Stimulated activated naive CD8-positive, alpha-beta T cell treated with anti-CD3 and anti-CD28 coated beads, Interleukin-15, amount 100 ng/mL, for 72 hours (primary cell): ENCODE results near the gene UBE2D3.

Experiments
- ATAC-seq: fragments of 150-1000 bp; cut with Tn5 transposase; 2 replicates; pipeline ENCODE4 v1.10.0; 2021; ENCODE audit warnings: mild to moderate bottlenecking, moderate library complexity
- DNase-seq, 2 donors: peaks; one replicate each; pipeline ENCODE4 v3.0.0; 2021 to 2022
- H3K27ac Mint-ChIP-seq, 2 donors: one replicate each; pipeline ENCODE4 v1.8.0; 2022; ENCODE audit warnings: mild to moderate bottlenecking in 2 of 2, mixed read lengths in 2 of 2, moderate library complexity in 2 of 2
- H3K27me3 Mint-ChIP-seq: one replicate; pipeline ENCODE4 v1.8.0; 2022; ENCODE audit warnings: mixed read lengths
- H3K4me1 Mint-ChIP-seq: one replicate; pipeline ENCODE4 v1.8.0; 2022; ENCODE audit warnings: mild to moderate bottlenecking, mixed read lengths
- H3K4me3 Mint-ChIP-seq, 2 donors: one replicate each; pipeline ENCODE4 v1.8.0; 2022; ENCODE audit warnings: mild to moderate bottlenecking in 2 of 2, mixed read lengths in 2 of 2, moderate library complexity in 1 of 2
- H3K9me3 Mint-ChIP-seq, 2 donors: one replicate each; pipeline ENCODE4 v1.8.0; 2022; ENCODE audit warnings: mixed read lengths in 2 of 2

UBE2D3 gene

GRCh38 chr4:102847687-102848086, 20.3 kb upstream of the UBE2D3 start:
- Mint-ChIP-seq H3K27me3 (no peaks in the 10 kb centered on the region), H3K27ac (no peak overlapping the region), H3K9me3 (no peaks in the 10 kb centered on the region), H3K4me3 (no peak overlapping the region), H3K4me1 (peaks cover 10% of the 10 kb centered on the region)
- ATAC-seq (no peak), DNase-seq (no peak)

DNA sequence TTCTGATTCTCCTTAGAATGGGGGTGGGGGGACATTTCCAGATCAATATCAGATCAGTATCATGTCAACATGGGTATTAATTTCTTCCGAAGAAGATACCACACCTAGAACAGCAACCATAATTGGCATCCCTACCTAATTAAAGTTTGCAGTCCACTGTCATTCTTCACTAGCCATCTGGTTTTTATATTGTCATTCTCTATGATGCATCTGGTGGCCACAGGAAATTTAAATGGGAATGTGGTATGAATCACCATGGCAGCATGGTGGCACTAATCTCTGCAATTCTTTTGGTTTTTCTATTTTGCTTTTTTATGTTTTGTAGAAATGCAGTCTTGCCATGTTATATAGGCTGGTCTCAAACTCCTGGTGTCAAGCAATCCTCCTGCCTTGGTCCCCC, 16.6 kb upstream of the UBE2D3 start:
- no peak overlapping the region for H3K27ac Mint-ChIP-seq
- no peaks in the 10 kb centered on the region for H3K9me3 Mint-ChIP-seq
- DNase-seq (no peak), ATAC-seq (no peak)
- peaks cover 8% of the 10 kb centered on the region for H3K4me1 Mint-ChIP-seq
- no peaks in the 10 kb centered on the region for H3K27me3 Mint-ChIP-seq
- H3K4me3 Mint-ChIP-seq = no peak overlapping the region

DNA sequence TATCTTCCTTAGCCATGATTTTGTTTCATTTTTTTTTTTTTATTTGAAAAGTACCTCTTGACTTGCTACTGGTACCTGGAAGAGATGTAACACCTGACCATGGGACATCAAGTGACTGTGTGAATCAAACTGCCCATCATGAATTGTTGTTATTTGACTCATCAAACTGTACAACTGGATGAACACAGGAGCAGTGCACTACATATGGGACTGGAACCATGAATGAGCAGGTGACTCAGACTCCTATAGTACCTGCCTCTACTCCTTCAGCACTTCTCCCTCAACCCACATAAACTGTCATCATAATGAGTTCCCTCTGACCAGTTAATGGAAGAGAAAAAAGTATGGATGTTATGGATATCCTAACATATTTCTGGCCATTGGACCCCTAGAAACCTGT, 15.9 kb upstream of the UBE2D3 start:
- ATAC-seq = peak; percentile 59
- no peak for DNase-seq
- H3K4me1 Mint-ChIP-seq = peaks cover 12% of the 10 kb centered on the region
- H3K27me3 Mint-ChIP-seq = no peaks in the 10 kb centered on the region
- no peak overlapping the region for H3K27ac Mint-ChIP-seq
- no peak overlapping the region for H3K4me3 Mint-ChIP-seq
- no peaks in the 10 kb centered on the region for H3K9me3 Mint-ChIP-seq

GRCh38 chr4:102842367-102842766, 15.0 kb upstream of the UBE2D3 start:
- H3K27ac Mint-ChIP-seq = peak overlapping the region in 1 of 2 donors; percentile 27
- peaks cover 14% of the 10 kb centered on the region for H3K4me1 Mint-ChIP-seq
- ATAC-seq (peak; percentile 57), DNase-seq (no peak)
- H3K4me3 Mint-ChIP-seq = no peak overlapping the region
- no peaks in the 10 kb centered on the region for H3K27me3 Mint-ChIP-seq
- no peaks in the 10 kb centered on the region for H3K9me3 Mint-ChIP-seq

DNA sequence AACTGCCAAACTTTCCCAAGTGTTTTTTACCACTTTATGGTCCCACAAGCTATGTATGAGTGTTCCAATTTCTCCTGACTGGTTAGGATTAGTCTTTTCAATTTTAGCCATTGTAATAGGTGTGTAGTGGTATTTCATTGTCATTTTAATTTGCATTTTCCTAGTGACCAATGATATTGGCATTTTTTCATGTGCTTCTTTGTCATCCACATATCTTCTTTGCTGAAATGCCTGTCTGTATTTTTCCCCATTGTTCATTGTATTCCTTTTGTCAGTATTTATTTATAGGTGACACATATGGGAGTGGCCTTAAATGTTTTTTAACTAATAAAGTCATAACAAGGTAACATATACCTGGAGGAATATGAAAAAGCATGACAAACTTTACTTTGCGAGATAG, 9.2 kb upstream of the UBE2D3 start:
- Mint-ChIP-seq H3K27ac (no peak overlapping the region), H3K4me3 (no peak overlapping the region), H3K27me3 (no peaks in the 10 kb centered on the region), H3K9me3 (no peaks in the 10 kb centered on the region), H3K4me1 (peaks cover 18% of the 10 kb centered on the region)
- DNase-seq (no peak), ATAC-seq (no peak)

GRCh38 chr4:102832667-102833066, 5.3 kb upstream of the UBE2D3 start:
- Mint-ChIP-seq H3K27me3 (no peaks in the 10 kb centered on the region), H3K4me1 (peaks cover 27% of the 10 kb centered on the region), H3K27ac (no peak overlapping the region), H3K9me3 (no peaks in the 10 kb centered on the region), H3K4me3 (no peak overlapping the region)
- ATAC-seq = no peak
- no peak for DNase-seq

DNA sequence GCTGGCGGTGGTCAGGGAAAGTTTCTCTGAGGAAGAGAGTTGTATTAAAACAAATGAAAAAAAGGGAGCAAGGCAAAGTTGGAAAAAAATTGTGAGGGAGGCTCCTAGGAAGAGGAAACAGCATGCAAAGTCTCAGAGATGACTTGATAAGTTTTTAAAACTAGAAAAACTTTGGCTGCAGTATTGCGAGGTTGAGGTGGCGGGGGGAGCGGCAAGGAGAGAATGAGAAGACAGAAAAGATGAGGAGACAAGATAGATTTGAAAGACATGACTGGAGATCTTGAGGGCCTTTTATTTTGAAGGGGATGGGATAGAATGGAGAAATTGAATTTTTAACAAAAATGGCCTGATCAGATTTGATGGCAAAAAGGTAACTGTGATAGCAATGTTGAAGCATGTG, 4.8 kb upstream of the UBE2D3 start:
- peaks cover 27% of the 10 kb centered on the region for H3K4me1 Mint-ChIP-seq
- DNase-seq = no peak
- H3K27ac Mint-ChIP-seq = peak overlapping the region; percentile 0 to 15
- no peak for ATAC-seq
- H3K9me3 Mint-ChIP-seq = no peaks in the 10 kb centered on the region
- H3K27me3 Mint-ChIP-seq = no peaks in the 10 kb centered on the region
- no peak overlapping the region for H3K4me3 Mint-ChIP-seq

DNA sequence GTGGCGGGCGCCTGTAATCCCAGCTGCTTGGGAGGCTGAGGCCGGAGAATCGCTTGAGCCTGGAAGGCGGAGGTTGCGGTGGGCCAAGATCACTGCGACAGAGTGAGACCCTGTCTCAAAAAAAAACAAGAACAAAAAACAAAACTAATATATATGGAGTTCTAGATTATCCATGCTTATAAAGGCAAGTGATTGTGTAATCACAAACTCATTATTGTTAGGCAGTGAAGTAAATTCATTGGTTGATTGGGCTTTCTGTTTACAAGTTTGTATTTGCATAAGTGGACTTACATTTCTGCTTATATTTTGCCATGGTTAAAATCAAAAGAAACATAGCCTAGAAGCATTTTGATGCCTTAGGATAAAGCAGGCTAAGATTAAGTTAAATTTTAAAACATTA, 2.5 kb upstream of the UBE2D3 start:
- H3K4me1 Mint-ChIP-seq = peaks cover 27% of the 10 kb centered on the region
- no peaks in the 10 kb centered on the region for H3K9me3 Mint-ChIP-seq
- H3K27me3 Mint-ChIP-seq = no peaks in the 10 kb centered on the region
- no peak for ATAC-seq
- H3K4me3 Mint-ChIP-seq = no peak overlapping the region
- H3K27ac Mint-ChIP-seq = no peak overlapping the region
- DNase-seq = no peak

GRCh38 chr4:102828497-102828808, 1.1 kb upstream of the UBE2D3 start:
- ATAC-seq (no peak), DNase-seq (no peak)
- Mint-ChIP-seq H3K27me3 (no peaks in the 10 kb centered on the region), H3K9me3 (no peaks in the 10 kb centered on the region), H3K4me1 (peaks cover 31% of the 10 kb centered on the region), H3K4me3 (no peak overlapping the region), H3K27ac (no peak overlapping the region)

- DNase-seq (peak; percentile 98 to 99), ATAC-seq (peak; percentile 82)
- Mint-ChIP-seq H3K27ac (no peak overlapping the region), H3K9me3 (no peaks in the 10 kb centered on the region), H3K27me3 (no peaks in the 10 kb centered on the region), H3K4me1 (peaks cover 32% of the 10 kb centered on the region), H3K4me3 (no peak overlapping the region)
Observed at GRCh38 chr4:102827674-102828496, 534 bp upstream of the UBE2D3 start.

DNA sequence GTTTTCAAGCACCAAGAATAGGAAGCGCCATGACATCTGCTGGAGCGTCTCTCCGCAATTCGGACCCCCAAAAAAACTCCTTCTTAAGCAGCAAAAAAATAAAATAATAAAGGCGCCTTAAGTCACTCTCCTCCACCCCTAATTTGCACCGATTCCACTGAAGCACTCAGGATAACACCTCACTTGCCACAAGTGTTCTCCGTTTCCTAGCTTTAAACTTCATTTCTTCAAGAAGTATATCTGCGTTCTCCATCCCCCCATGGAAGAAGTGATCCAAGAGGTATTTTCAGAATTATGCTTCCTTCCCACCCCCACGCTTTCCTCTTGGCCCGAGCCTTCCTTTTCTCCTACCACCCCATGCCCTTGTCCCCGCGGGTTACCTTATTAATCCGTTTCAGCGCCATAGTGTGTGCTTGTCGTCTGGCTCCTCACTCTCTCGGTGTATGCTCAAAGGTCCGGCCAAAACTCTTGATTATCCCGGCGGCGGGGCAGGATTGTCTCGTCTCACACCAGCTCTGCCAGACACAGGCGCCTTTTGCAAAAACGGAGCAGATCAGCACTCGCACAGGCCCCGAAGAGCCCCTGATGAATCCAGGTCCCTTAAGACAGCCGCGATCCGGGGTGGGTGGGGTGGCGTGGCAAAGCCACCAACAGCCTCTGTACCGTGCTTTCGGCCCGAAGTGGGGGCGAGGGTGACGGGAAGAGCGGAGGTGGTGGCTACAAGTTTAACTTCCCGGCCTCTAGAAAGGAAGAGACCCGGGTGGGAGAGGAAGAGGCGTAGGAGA, 1.1 kb downstream of the UBE2D3 start:
- H3K4me1 Mint-ChIP-seq = peaks cover 40% of the 10 kb centered on the region
- H3K4me3 Mint-ChIP-seq = no peak overlapping the region
- no peaks in the 10 kb centered on the region for H3K9me3 Mint-ChIP-seq
- no peak for DNase-seq
- ATAC-seq = peak; percentile 2
- no peak overlapping the region for H3K27ac Mint-ChIP-seq
- no peaks in the 10 kb centered on the region for H3K27me3 Mint-ChIP-seq

- ATAC-seq (no peak), DNase-seq (peak; percentile 42 to 57)
- no peaks in the 10 kb centered on the region for H3K9me3 Mint-ChIP-seq
- no peaks in the 10 kb centered on the region for H3K27me3 Mint-ChIP-seq
- H3K4me1 Mint-ChIP-seq = peaks cover 48% of the 10 kb centered on the region
- no peak overlapping the region for H3K4me3 Mint-ChIP-seq
- no peak overlapping the region for H3K27ac Mint-ChIP-seq
Observed at GRCh38 chr4:102825261-102826091, 1.9 kb downstream of the UBE2D3 start.

DNA sequence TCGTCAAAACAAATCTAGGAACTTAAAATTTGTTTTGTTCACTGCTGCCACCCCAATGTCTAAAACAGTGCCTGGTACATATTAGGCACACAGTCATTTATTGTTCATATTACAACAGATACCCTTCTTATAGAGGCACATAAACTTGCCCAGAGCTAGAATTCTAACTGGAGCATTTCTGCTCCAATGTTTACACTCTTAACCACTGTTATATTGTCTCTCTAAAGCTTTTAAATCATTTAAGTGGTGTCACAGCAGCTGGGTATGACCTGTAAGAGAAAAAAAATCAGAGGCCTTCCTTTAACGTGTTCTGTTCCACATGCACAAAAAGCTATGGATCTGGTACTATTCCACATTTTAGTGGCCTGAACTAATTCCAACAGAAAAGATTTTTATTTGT, 3.0 kb downstream of the UBE2D3 start:
- no peak for ATAC-seq
- Mint-ChIP-seq H3K27ac (peak overlapping the region in 1 of 2 donors; percentile 55), H3K4me1 (peaks cover 57% of the 10 kb centered on the region), H3K4me3 (no peak overlapping the region), H3K27me3 (no peaks in the 10 kb centered on the region), H3K9me3 (no peaks in the 10 kb centered on the region)
- no peak for DNase-seq

- Mint-ChIP-seq H3K27me3 (no peaks in the 10 kb centered on the region), H3K27ac (no peak overlapping the region), H3K4me3 (no peak overlapping the region), H3K9me3 (no peaks in the 10 kb centered on the region), H3K4me1 (peaks cover 55% of the 10 kb centered on the region)
- ATAC-seq (no peak), DNase-seq (no peak)
Observed at GRCh38 chr4:102823897-102824296, 3.5 kb downstream of the UBE2D3 start.

DNA sequence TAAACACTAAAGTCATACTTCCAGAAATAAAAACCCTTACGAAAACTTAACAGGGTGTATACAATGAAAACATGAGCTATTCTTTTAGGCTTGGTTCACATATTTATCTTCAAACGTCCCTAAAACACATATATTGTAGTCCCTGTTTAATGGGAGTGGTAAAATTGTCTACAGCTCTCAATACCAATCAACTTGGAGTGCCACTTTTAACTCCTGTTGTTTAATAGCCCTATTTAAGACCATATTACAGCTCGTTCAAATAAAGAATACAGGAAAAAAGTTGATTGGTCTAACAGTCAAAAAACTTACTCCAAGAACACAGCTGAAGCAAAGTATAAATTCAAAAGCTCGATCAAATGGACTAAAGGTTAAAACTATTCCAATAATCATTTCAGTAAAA, 3.9 kb downstream of the UBE2D3 start:
- Mint-ChIP-seq H3K27me3 (no peaks in the 10 kb centered on the region), H3K27ac (no peak overlapping the region), H3K4me3 (no peak overlapping the region), H3K4me1 (peaks cover 57% of the 10 kb centered on the region), H3K9me3 (no peaks in the 10 kb centered on the region)
- DNase-seq = no peak
- ATAC-seq = no peak
